ENCODE results near the gene MUC4. TPM values are rescaled to one million over a fixed set of nuclear protein-coding genes. Genes with fewer than 3 reads are reported as not detected.

MUC4 gene
- total RNA-seq, 1 experiment from 2014 or later: 0.36 TPM

GRCh38 chr3:195757438-195757770, 54.3 kb downstream of the MUC4 start:
- POLR2A ChIA-PET: no interaction called here
- Histone ChIP-seq H3K4me3 (ENCODE audit: low read depth, low read length) (no peak overlapping the region), H3K9me3 (no peaks in the 10 kb centered on the region), H3K4me1 (no peaks in the 10 kb centered on the region), H3K36me3 (ENCODE audit: control insufficient read depth, insufficient read depth, low read length) (no peaks in the 10 kb centered on the region), H3K27me3 (replicated peaks; ENCODE audit: control insufficient read depth, insufficient read depth, low read length) (no peaks in the 10 kb centered on the region)
- H3K4me1 Mint-ChIP-seq (ENCODE audit: low read depth, unreplicated experiment): peaks cover 9% of the 10 kb centered on the region
- CTCF ChIA-PET: no interaction called here
- no peak overlapping the region for H3K4me3 Mint-ChIP-seq (ENCODE audit: unreplicated experiment)
- peaks cover 7% of the 10 kb centered on the region for H3K27me3 Mint-ChIP-seq (ENCODE audit: insufficient read depth, unreplicated experiment)
- no peak overlapping the region for H3K27ac Mint-ChIP-seq (ENCODE audit: unreplicated experiment)
- no TSS peak for BruUV-seq (replicated peaks)
- intact Hi-C loops (cut with micrococcal nuclease; ENCODE audit: unreplicated experiment): no loop called here
- no peak for DNase-seq
- H3K36me3 Mint-ChIP-seq (ENCODE audit: insufficient read depth, unreplicated experiment): no peaks in the 10 kb centered on the region
- TF ChIP-seq, protein P1, sequence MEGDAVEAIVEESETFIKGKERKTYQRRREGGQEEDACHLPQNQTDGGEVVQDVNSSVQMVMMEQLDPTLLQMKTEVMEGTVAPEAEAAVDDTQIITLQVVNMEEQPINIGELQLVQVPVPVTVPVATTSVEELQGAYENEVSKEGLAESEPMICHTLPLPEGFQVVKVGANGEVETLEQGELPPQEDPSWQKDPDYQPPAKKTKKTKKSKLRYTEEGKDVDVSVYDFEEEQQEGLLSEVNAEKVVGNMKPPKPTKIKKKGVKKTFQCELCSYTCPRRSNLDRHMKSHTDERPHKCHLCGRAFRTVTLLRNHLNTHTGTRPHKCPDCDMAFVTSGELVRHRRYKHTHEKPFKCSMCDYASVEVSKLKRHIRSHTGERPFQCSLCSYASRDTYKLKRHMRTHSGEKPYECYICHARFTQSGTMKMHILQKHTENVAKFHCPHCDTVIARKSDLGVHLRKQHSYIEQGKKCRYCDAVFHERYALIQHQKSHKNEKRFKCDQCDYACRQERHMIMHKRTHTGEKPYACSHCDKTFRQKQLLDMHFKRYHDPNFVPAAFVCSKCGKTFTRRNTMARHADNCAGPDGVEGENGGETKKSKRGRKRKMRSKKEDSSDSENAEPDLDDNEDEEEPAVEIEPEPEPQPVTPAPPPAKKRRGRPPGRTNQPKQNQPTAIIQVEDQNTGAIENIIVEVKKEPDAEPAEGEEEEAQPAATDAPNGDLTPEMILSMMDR (IDR thresholded peaks at IDR 0.05; ENCODE audit: insufficient read depth in 1 of 2, low read depth in 1 of 2, low read length in 1 of 2, severe bottlenecking in 1 of 2, unreplicated experiment in 1 of 2): no peak
- H3K9me3 Mint-ChIP-seq (ENCODE audit: unreplicated experiment): no peaks in the 10 kb centered on the region

GRCh38 chr3:195755791-195756676, 55.7 kb downstream of the MUC4 start:
- Histone ChIP-seq H3K4me3 (ENCODE audit: low read depth, low read length) (no peak overlapping the region), H3K27me3 (replicated peaks; ENCODE audit: control insufficient read depth, insufficient read depth, low read length) (no peaks in the 10 kb centered on the region), H3K9me3 (no peaks in the 10 kb centered on the region), H3K4me1 (peaks cover 12% of the 10 kb centered on the region), H3K36me3 (ENCODE audit: control insufficient read depth, insufficient read depth, low read length) (no peaks in the 10 kb centered on the region)
- H3K9me3 Mint-ChIP-seq (ENCODE audit: unreplicated experiment): no peaks in the 10 kb centered on the region
- CTCF ChIA-PET: interaction anchor here (0.6 kb wide), 1 partner anchor 245 kb away, joined by 3 read pairs; no protein-coding TSS in a partner anchor
- peaks cover 7% of the 10 kb centered on the region for H3K27me3 Mint-ChIP-seq (ENCODE audit: insufficient read depth, unreplicated experiment)
- POLR2A ChIA-PET: no interaction called here
- H3K27ac Mint-ChIP-seq (ENCODE audit: unreplicated experiment): no peak overlapping the region
- DNase-seq: no peak
- H3K4me1 Mint-ChIP-seq (ENCODE audit: low read depth, unreplicated experiment): peaks cover 9% of the 10 kb centered on the region
- TF ChIP-seq, protein P1 (IDR thresholded peaks at IDR 0.05; ENCODE audit: insufficient read depth in 1 of 2, low read depth in 1 of 2, low read length in 1 of 2, severe bottlenecking in 1 of 2, unreplicated experiment in 1 of 2): no peak
- BruUV-seq (replicated peaks): no TSS peak
- H3K36me3 Mint-ChIP-seq (ENCODE audit: insufficient read depth, unreplicated experiment): no peaks in the 10 kb centered on the region
- H3K4me3 Mint-ChIP-seq (ENCODE audit: unreplicated experiment): no peak overlapping the region
- intact Hi-C loops (cut with micrococcal nuclease; ENCODE audit: unreplicated experiment): no loop called here

- H3K27me3 ChIP-seq (replicated peaks; ENCODE audit: control insufficient read depth, insufficient read depth, low read length): no peaks in the 10 kb centered on the region
- H3K27ac Mint-ChIP-seq (ENCODE audit: unreplicated experiment): no peak overlapping the region
- H3K4me3 Mint-ChIP-seq (ENCODE audit: unreplicated experiment): no peak overlapping the region
- H3K4me1 Mint-ChIP-seq (ENCODE audit: low read depth, unreplicated experiment): peaks cover 9% of the 10 kb centered on the region
- no TSS peak for BruUV-seq (replicated peaks)
- no peak for DNase-seq
- H3K27me3 Mint-ChIP-seq (ENCODE audit: insufficient read depth, unreplicated experiment): peaks cover 6% of the 10 kb centered on the region
- no peaks in the 10 kb centered on the region for H3K36me3 ChIP-seq (ENCODE audit: control insufficient read depth, insufficient read depth, low read length)
- TF ChIP-seq, protein P1 (IDR thresholded peaks at IDR 0.05; ENCODE audit: insufficient read depth in 1 of 2, low read depth in 1 of 2, low read length in 1 of 2, severe bottlenecking in 1 of 2, unreplicated experiment in 1 of 2): no peak
- H3K36me3 Mint-ChIP-seq (ENCODE audit: insufficient read depth, unreplicated experiment): no peaks in the 10 kb centered on the region
- ChIA-PET CTCF (interaction anchor here (0.6 kb wide), 1 partner anchor 385 kb away, joined by 7 read pairs; no protein-coding TSS in a partner anchor), POLR2A (interaction anchor here (0.6 kb wide), 1 partner anchor 61 kb away, joined by 8 read pairs; no protein-coding TSS in a partner anchor)
- H3K4me3 ChIP-seq (ENCODE audit: low read depth, low read length): no peak overlapping the region
- peaks cover 12% of the 10 kb centered on the region for H3K4me1 ChIP-seq
- intact Hi-C loops (cut with micrococcal nuclease; ENCODE audit: unreplicated experiment): no loop called here
- H3K9me3 ChIP-seq: no peaks in the 10 kb centered on the region
- no peaks in the 10 kb centered on the region for H3K9me3 Mint-ChIP-seq (ENCODE audit: unreplicated experiment)
Observed at GRCh38 chr3:195755391-195755790, 56.3 kb downstream of the MUC4 start.

Measured in Caco-2 (cell line).